Measurements from ENCODE around the gene UBE2L5. TPM values are rescaled to one million over a fixed set of nuclear protein-coding genes. Genes with fewer than 3 reads are reported as not detected.

Gene UBE2L5
- total RNA-seq, 1 donor from 2014 or later: not detected

DNA sequence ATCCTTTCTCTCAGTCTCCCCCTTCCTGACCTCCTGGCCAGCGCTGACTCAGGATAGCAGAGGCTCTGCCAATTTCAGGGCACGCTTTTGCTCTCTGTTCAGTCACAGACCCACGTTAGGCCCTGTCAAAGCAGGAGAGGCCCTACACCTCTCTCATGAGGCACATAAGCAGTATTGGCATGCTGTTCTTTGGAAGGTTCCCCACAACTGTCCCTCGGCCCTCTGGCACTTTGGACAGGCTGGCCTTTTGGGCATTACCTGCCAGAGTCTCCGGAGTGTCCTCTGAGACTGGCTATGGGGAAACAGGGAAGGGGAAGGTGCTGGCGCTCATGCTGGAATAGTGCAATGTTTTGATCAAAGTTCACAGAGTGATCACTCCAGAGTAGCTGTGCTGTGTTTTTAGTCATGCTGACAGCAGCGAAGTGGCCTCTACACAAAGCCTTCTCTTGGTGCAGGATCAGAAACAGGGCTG is 23.7 kb upstream of the UBE2L5 start:
- H3K27ac Mint-ChIP-seq (ENCODE audit: unreplicated experiment): no peak overlapping the region
- no peak overlapping the region for H3K4me2 ChIP-seq (ENCODE audit: low read length)
- no peak overlapping the region for H2AFZ ChIP-seq (ENCODE audit: low read depth, low read length)
- no peaks in the 10 kb centered on the region for H3K36me3 ChIP-seq (ENCODE audit: insufficient read depth, low read length)
- no peaks in the 10 kb centered on the region for H3K27me3 ChIP-seq (ENCODE audit: insufficient read depth, low read length)
- H3K79me2 ChIP-seq (ENCODE audit: insufficient read depth, low read length): no peaks in the 10 kb centered on the region
- H3K4me3 Mint-ChIP-seq (ENCODE audit: unreplicated experiment): no peak overlapping the region
- H3K9ac ChIP-seq (ENCODE audit: low read length): no peak overlapping the region
- no peaks in the 10 kb centered on the region for H3K9me3 ChIP-seq (ENCODE audit: insufficient read depth, low read depth, low read length)
- H3K27ac ChIP-seq (ENCODE audit: low read depth, low read length): no peak overlapping the region
- DNase-seq (ENCODE audit: low read depth) (peak; percentile 16), FAIRE-seq (no peak)
- H3K4me1 Mint-ChIP-seq (ENCODE audit: low read depth, unreplicated experiment): peaks cover 17% of the 10 kb centered on the region
- H3K4me3 ChIP-seq (ENCODE audit: insufficient read depth, low read depth, low read length): no peak overlapping the region
- H3K9me3 Mint-ChIP-seq (ENCODE audit: unreplicated experiment): no peaks in the 10 kb centered on the region
- no peaks in the 10 kb centered on the region for H3K4me1 ChIP-seq (ENCODE audit: insufficient read depth, low read length)
- H3K27me3 Mint-ChIP-seq (ENCODE audit: low read depth, unreplicated experiment): peaks cover 7% of the 10 kb centered on the region
- no peaks in the 10 kb centered on the region for H3K36me3 Mint-ChIP-seq (ENCODE audit: low read depth, unreplicated experiment)
- H4K20me1 ChIP-seq (ENCODE audit: insufficient read depth, low read length): no peaks in the 10 kb centered on the region
- no peak for TF ChIP-seq EZH2 (IDR thresholded peaks at IDR 0.05; ENCODE audit: insufficient read depth, low read length)
- TF ChIP-seq, protein P1, sequence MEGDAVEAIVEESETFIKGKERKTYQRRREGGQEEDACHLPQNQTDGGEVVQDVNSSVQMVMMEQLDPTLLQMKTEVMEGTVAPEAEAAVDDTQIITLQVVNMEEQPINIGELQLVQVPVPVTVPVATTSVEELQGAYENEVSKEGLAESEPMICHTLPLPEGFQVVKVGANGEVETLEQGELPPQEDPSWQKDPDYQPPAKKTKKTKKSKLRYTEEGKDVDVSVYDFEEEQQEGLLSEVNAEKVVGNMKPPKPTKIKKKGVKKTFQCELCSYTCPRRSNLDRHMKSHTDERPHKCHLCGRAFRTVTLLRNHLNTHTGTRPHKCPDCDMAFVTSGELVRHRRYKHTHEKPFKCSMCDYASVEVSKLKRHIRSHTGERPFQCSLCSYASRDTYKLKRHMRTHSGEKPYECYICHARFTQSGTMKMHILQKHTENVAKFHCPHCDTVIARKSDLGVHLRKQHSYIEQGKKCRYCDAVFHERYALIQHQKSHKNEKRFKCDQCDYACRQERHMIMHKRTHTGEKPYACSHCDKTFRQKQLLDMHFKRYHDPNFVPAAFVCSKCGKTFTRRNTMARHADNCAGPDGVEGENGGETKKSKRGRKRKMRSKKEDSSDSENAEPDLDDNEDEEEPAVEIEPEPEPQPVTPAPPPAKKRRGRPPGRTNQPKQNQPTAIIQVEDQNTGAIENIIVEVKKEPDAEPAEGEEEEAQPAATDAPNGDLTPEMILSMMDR (IDR thresholded peaks at IDR 0.05; ENCODE audit: insufficient read depth, low read depth, low read length): no peak

- Mint-ChIP-seq H3K4me1 (ENCODE audit: low read depth, unreplicated experiment) (peaks cover 14% of the 10 kb centered on the region), H3K9me3 (ENCODE audit: unreplicated experiment) (no peaks in the 10 kb centered on the region), H3K27me3 (ENCODE audit: low read depth, unreplicated experiment) (peaks cover 7% of the 10 kb centered on the region), H3K36me3 (ENCODE audit: low read depth, unreplicated experiment) (no peaks in the 10 kb centered on the region), H3K4me3 (ENCODE audit: unreplicated experiment) (no peak overlapping the region), H3K27ac (ENCODE audit: unreplicated experiment) (no peak overlapping the region)
- Histone ChIP-seq H3K79me2 (ENCODE audit: insufficient read depth, low read length) (no peaks in the 10 kb centered on the region), H2AFZ (ENCODE audit: low read depth, low read length) (no peak overlapping the region), H3K27me3 (ENCODE audit: insufficient read depth, low read length) (no peaks in the 10 kb centered on the region), H4K20me1 (ENCODE audit: insufficient read depth, low read length) (no peaks in the 10 kb centered on the region), H3K4me2 (ENCODE audit: low read length) (no peak overlapping the region), H3K36me3 (ENCODE audit: insufficient read depth, low read length) (no peaks in the 10 kb centered on the region), H3K27ac (ENCODE audit: low read depth, low read length) (no peak overlapping the region), H3K9ac (ENCODE audit: low read length) (no peak overlapping the region), H3K4me3 (ENCODE audit: insufficient read depth, low read depth, low read length) (no peak overlapping the region), H3K9me3 (ENCODE audit: insufficient read depth, low read depth, low read length) (no peaks in the 10 kb centered on the region), H3K4me1 (ENCODE audit: insufficient read depth, low read length) (no peaks in the 10 kb centered on the region)
- DNase-seq (ENCODE audit: low read depth) (no peak), FAIRE-seq (no peak)
- no peak for TF ChIP-seq EZH2 (IDR thresholded peaks at IDR 0.05; ENCODE audit: insufficient read depth, low read length)
- TF ChIP-seq, protein P1 (IDR thresholded peaks at IDR 0.05; ENCODE audit: insufficient read depth, low read depth, low read length): no peak
These were observed 21.9 kb upstream of the UBE2L5 start for GRCh38 chr13:30400376-30400775.

DNA sequence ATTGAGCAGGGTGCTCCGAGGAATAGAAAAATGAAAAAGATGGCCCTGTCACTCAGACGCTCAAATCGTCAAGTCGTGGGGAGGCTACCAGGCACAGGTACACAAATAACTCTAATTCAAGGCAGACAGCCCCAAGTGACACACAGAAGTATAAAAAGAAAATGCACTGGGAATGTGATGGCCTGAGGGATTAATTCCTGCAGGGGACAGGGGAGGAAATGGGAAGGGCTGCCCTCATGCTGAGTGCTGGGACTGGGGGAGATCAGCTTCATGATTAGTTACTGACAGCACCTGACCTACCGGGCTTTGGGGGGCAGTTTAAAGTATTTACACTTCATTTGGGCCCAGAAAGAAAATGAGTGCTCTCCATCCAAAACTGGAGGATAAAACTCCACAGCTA is 20.9 kb upstream of the UBE2L5 start:
- no peak overlapping the region for H3K4me2 ChIP-seq (ENCODE audit: low read length)
- no peak overlapping the region for H3K9ac ChIP-seq (ENCODE audit: low read length)
- Mint-ChIP-seq H3K9me3 (ENCODE audit: unreplicated experiment) (no peaks in the 10 kb centered on the region), H3K4me3 (ENCODE audit: unreplicated experiment) (no peak overlapping the region), H3K36me3 (ENCODE audit: low read depth, unreplicated experiment) (no peaks in the 10 kb centered on the region), H3K27ac (ENCODE audit: unreplicated experiment) (no peak overlapping the region), H3K4me1 (ENCODE audit: low read depth, unreplicated experiment) (peaks cover 7% of the 10 kb centered on the region), H3K27me3 (ENCODE audit: low read depth, unreplicated experiment) (peaks cover 8% of the 10 kb centered on the region)
- no peaks in the 10 kb centered on the region for H3K27me3 ChIP-seq (ENCODE audit: insufficient read depth, low read length)
- H3K27ac ChIP-seq (ENCODE audit: low read depth, low read length): no peak overlapping the region
- FAIRE-seq (no peak), DNase-seq (ENCODE audit: low read depth) (no peak)
- no peaks in the 10 kb centered on the region for H4K20me1 ChIP-seq (ENCODE audit: insufficient read depth, low read length)
- H2AFZ ChIP-seq (ENCODE audit: low read depth, low read length): no peak overlapping the region
- no peak overlapping the region for H3K4me3 ChIP-seq (ENCODE audit: insufficient read depth, low read depth, low read length)
- no peaks in the 10 kb centered on the region for H3K9me3 ChIP-seq (ENCODE audit: insufficient read depth, low read depth, low read length)
- H3K36me3 ChIP-seq (ENCODE audit: insufficient read depth, low read length): no peaks in the 10 kb centered on the region
- no peaks in the 10 kb centered on the region for H3K4me1 ChIP-seq (ENCODE audit: insufficient read depth, low read length)
- no peak for TF ChIP-seq EZH2 (IDR thresholded peaks at IDR 0.05; ENCODE audit: insufficient read depth, low read length)
- TF ChIP-seq, protein P1 (IDR thresholded peaks at IDR 0.05; ENCODE audit: insufficient read depth, low read depth, low read length): no peak
- H3K79me2 ChIP-seq (ENCODE audit: insufficient read depth, low read length): no peaks in the 10 kb centered on the region

Measured in astrocyte (in vitro differentiated cells and primary cell).